HL-60 (cell line): Measurements from ENCODE around the gene CCDC88C.

Experiments used
- POLR2AphosphoS5 ChIP-seq: IDR thresholded peaks from 2 replicates; pipeline ENCODE4 v1.6.1; 2012; ENCODE audit warnings: low read depth
- SPI1 ChIP-seq: IDR thresholded peaks from 2 replicates; pipeline ENCODE4 v1.6.1; 2012; ENCODE audit warnings: low read depth, mild to moderate bottlenecking, borderline replicate concordance
- TF ChIP-seq, protein P1 (sequence below): IDR thresholded peaks from one replicate; pipeline ENCODE4 v1.5.1; 2011; ENCODE audit warnings: low read length, control low read depth, inconsistent platforms; ENCODE audit not compliant: insufficient read depth

DNA sequence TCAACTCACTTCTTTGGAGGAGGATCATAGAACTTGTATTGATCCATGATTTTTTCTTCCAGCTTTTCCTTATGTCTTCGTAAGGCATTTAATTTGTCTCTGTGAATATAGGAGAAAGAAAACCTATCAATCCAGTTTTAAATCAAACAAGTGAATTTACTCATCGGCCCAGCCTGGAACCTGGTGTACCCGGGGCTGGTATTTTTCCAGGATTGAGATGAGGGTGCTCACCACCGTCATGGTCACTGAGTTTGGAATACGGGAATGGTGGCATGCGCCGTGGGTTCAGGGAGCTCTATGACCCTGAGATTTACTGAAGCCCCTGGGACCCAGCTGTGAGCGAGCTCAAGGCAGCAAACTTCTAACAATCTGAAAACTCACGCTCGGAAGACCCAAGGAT lies 126.6 kb downstream of the CCDC88C start:
- TF ChIP-seq, protein P1, sequence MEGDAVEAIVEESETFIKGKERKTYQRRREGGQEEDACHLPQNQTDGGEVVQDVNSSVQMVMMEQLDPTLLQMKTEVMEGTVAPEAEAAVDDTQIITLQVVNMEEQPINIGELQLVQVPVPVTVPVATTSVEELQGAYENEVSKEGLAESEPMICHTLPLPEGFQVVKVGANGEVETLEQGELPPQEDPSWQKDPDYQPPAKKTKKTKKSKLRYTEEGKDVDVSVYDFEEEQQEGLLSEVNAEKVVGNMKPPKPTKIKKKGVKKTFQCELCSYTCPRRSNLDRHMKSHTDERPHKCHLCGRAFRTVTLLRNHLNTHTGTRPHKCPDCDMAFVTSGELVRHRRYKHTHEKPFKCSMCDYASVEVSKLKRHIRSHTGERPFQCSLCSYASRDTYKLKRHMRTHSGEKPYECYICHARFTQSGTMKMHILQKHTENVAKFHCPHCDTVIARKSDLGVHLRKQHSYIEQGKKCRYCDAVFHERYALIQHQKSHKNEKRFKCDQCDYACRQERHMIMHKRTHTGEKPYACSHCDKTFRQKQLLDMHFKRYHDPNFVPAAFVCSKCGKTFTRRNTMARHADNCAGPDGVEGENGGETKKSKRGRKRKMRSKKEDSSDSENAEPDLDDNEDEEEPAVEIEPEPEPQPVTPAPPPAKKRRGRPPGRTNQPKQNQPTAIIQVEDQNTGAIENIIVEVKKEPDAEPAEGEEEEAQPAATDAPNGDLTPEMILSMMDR = no peak
- TF ChIP-seq POLR2AphosphoS5 = no peak
- TF ChIP-seq SPI1 = no peak
